ENCODE data around the gene HSF4.

DNA sequence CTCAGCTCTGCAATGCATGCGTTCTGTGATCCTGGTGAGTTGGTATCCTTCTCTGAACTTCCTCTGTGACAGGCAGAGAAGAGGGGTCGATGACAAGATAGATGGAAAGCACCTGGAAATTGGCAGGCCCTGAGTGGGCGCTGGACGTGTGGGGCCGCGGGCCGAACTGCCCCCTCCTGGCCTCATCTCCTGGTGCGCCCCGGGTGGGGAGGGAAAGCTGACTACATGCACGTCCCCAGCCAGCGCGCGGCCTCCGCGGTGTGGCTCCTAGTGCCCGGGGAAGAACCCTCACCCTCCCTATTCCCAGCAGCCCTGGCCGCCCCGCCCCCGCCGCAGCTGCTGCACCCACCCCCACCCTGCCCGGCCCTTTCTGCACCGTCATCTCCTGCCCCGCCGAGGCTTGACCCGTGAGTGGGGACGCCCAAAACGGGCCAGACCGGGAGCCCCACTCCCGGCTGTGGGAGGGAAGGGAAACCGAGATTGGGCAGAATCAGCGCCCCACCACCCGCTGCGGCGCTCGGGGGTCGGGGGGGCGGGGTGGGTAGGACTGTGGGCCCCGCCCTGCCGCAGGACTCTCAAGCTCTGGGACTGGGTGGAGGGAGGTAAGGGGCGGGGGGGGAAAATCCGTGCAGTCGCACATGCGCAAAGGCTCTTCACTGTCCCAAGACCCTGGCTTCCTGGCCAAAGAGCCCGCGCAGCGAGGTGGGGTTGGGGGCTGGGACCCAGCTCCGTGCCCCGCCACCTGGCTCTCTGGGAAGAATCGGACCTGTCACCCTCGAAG is 5.8 kb downstream of the HSF4 start, which contains the start of gene NOL3:
- TF ChIP-seq, protein P1, sequence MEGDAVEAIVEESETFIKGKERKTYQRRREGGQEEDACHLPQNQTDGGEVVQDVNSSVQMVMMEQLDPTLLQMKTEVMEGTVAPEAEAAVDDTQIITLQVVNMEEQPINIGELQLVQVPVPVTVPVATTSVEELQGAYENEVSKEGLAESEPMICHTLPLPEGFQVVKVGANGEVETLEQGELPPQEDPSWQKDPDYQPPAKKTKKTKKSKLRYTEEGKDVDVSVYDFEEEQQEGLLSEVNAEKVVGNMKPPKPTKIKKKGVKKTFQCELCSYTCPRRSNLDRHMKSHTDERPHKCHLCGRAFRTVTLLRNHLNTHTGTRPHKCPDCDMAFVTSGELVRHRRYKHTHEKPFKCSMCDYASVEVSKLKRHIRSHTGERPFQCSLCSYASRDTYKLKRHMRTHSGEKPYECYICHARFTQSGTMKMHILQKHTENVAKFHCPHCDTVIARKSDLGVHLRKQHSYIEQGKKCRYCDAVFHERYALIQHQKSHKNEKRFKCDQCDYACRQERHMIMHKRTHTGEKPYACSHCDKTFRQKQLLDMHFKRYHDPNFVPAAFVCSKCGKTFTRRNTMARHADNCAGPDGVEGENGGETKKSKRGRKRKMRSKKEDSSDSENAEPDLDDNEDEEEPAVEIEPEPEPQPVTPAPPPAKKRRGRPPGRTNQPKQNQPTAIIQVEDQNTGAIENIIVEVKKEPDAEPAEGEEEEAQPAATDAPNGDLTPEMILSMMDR (IDR thresholded peaks at IDR 0.05): no peak
- TF ChIP-seq EP300 (IDR thresholded peaks at IDR 0.05; ENCODE audit: low read depth) (no peak), POLR2A (IDR thresholded peaks at IDR 0.05) (peak; percentile 57), POLR2AphosphoS5 (IDR thresholded peaks at IDR 0.05) (peak; percentile 24 to 61 (median 31))

Data from transverse colon (tissue), 4 donors.